ENCODE measurements around the gene WDR82.
"Not testable (repeated sequence)": the region's sequence is repeated elsewhere in the genome, so short reads cannot be mapped to it uniquely, and the experiment has no call there.

Gene WDR82

DNA sequence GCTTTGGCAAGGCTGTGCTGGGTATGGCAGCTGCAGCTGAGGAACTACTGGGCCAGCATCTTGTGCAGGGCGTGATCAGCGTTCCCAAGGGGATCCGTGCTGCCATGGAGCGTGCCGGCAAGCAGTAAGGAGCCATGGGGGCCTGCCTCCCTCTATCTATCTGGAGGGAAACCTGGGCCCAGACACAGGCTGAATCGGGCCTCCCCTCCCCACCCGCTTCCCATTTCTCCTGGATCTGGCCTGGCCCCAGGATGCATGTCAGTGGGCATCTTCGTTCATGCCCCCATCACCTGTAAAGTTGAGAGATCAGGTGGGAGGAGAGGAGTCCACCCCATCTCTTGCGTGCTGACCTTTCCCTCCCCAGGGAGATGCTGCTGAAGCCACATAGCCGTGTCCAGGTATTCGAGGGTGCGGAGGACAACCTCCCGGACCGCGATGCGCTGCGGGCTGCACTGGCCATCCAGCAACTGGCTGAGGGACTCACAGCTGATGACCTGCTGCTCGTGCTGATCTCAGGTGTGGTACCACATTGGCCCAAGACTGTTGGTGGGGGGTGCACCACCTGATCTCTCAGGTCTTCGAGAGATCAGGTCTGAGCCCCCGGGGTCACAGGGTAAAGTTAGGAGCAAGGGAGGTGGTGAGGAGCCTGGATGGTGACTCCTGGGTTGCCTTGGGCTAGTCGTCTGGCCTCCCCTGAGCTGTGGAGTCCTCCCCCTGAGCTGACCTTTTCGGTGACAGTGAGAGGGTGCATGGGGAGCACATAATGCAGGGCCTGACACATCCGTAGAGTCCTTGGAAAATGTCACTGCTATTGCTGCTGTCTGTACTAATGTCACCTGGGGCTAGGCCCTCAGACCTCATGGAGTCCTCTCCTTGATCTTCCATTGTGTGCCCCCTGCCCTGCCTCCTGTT is 12.4 kb upstream of the WDR82 start:
- DNase-seq (ENCODE audit: low read depth in 2 of 3, low spot score in 2 of 3) = no peak

DNA sequence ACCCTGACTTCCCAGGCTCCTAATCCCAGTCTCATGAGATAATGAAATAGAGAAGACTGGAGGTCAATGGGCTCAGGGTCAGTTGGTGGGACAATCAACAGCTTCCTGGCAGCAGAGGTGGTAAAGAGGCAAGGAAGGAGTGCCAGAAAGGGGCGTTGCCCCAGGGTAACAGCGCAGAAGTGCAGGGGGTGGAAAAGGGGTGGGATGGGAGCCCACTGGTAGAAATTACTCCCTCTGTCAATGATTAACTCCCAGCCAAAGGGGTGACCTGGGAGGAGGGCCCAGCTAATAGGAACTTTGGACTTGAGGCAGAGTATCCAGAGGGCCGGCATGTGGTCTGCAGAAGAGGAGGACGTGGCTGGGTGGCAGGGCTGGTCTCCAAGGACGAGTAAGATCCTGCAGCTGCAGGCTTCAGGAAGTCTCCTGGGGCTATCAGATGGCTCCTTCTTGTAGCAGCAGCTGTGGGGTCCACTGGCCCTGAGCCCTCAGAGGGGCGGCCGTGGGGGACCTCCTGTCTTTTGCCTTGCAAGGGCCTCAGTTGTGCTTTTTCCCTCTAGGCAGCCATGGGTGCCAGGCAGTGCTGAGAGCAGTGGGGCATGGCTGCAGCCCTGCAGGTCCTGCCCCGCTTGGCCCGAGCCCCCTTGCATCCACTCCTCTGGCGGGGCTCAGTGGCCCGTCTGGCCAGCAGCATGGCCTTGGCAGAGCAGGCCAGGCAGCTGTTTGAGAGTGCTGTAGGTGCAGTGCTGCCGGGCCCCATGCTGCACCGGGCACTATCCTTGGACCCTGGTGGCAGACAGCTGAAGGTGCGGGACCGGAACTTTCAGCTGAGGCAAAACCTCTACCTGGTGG is 11.5 kb upstream of the WDR82 start:
- no peak for DNase-seq (ENCODE audit: low read depth in 2 of 3, low spot score in 2 of 3)

DNA sequence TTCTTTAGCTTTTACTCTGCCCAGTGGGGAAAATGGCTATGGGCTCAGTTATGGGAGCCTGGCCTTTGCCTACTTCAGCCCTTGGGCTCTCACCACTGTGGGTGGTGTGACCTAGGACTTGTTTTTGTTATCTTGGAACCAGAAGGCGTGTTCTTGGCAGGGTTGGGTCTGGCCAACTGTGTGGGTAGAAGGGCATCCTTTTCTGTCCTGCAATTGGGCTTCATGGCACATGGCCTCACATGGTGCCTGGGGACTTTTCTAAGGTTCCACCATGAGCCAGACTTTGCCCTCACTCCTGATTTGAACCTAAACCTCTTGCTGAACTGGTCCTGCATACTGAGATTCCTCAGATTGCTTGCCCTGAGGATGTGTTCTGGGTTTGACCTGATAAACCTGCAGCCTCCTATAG is 10.9 kb upstream of the WDR82 start:
- DNase-seq (ENCODE audit: low read depth in 2 of 3, low spot score in 2 of 3) = no peak

DNA sequence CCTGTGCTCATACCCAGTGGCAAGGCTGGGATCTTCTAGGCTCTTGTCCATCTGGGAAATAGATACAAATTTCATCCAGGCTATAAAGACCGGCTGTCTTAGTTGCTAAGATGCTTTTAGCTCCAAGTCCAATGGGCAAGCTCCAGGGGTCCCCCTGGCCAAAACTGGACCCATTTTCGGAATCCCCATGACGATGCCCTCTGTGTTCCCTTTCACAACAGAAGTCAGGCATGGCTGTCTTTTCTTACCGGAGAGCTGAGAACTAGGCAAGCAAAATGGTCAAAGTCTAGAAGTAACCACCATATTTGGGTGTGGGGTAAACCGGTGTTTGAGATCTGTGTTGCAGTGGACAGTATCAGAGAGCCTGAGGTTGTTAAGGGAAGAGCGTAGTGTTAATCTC is 10.2 kb upstream of the WDR82 start:
- DNase-seq (ENCODE audit: low read depth in 2 of 3, low spot score in 2 of 3) = no peak

DNA sequence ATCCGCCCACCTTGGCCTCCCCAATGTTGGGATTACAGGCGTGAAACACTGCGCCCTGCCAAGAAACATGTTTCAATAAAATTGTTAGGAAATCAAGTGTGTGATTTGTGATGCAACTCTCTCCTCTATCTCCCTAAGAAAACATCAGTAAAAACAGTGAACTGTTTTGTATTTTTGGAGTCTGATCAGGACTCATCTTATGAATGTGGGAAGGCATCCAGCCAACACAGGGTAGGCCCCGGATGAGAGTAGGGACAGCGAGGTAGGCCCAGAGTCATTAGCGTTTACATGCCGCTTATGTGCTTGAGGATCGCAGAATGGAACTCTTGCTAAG is 8.3 kb upstream of the WDR82 start:
- DNase-seq (ENCODE audit: low read depth in 2 of 3, low spot score in 2 of 3) = no peak

DNA sequence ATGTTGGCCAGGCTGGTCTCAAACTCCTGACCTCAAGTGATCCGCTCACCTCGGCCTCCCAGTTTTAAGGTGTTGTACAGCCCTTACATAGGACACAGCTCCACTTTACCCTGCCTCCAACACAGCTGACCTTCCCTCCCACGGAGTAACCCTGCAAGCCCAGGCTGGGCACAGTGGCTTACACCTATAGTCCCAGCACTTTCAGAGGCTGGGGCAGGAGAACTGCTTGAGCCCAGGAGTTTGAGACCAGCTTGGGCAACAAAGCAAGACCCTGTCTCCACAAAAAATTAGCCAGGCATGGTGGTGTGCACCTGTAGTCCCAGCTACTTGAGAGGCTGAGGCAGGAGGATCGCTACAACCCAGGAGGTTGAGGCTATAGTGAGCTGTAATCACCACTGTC is 5.6 kb upstream of the WDR82 start:
- not testable (repeated sequence) for DNase-seq (ENCODE audit: low read depth in 2 of 3, low spot score in 2 of 3)

DNA sequence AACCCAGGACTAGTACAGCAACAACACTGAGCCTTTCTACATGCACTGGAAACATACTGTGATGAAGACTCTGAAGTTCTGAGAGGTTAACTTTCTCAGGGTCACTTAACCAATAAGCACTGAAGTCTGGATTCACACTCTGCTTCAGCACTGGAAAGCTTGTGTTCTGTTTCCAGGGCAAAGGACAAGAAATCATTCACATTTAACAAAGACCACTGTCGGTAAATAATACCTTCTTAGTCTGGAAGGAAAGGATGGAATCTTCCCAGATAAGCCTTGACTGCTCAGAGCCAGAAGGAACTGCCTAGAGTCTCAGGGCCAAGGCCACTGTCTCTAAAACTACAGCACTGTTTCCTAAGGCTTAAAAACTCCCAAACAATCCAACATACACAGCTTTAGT is 4.9 kb upstream of the WDR82 start:
- DNase-seq (ENCODE audit: low read depth in 2 of 3, low spot score in 2 of 3) = no peak

DNA sequence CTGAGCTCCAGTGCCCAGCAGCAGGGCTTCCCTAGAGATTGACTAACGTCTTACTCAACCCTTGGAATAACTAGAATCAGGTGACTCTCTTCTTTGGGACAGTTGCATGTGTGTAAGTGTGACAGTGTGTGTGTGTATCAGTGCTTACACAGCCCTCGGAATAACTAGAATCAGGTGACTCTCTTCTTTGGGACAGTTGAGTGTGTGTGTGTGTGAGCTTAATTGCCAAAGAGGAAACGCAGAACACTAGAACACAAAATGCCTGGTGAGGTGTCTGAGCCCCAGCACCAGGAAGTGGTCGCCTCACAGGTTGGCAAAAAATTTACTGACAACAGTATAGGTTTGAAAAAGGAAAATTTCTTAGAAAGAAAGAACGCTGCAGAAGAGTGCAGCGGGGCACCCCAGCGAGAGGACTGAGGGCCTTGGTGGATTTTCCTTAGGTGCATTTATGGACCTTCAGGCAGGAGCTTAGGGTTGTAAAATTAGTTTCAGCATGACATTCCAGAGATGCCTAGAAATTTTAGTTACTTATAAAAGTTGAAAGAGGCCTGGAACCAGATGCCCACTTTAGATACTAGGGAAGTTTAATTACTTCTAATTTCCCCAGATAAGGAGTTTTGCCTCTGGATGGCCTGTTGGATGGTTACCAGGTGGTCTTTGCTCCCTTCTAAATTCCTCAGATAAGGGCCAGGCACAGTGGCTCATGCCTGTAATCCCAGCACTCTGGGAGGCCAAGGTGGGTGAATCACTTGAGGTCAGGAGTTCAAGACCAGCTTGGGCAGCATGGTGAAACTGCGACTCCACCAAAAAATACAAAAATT is 3.7 kb upstream of the WDR82 start:
- no peak for DNase-seq (ENCODE audit: low read depth in 2 of 3, low spot score in 2 of 3)

DNA sequence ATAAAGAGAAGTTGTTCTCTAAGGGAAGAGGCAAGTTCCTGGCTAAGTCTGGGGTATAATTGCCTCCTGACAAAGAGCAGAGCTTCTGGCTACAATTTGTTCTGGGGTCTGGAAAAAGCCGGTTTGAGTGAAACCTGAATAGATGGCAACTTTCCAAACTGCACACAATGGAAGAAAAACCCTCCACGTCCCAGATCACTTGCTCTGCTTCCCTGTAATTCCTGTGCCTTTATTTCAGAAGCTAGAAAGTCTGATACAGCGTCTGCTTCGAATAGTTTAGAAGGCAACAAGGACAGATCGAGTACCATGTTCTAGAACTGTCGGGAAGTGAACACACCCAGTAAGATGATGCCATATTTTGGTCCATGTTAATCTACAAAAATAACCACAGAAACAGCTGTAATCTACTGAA is 1.6 kb upstream of the WDR82 start:
- DNase-seq (ENCODE audit: low read depth in 2 of 3, low spot score in 2 of 3) = no peak

DNA sequence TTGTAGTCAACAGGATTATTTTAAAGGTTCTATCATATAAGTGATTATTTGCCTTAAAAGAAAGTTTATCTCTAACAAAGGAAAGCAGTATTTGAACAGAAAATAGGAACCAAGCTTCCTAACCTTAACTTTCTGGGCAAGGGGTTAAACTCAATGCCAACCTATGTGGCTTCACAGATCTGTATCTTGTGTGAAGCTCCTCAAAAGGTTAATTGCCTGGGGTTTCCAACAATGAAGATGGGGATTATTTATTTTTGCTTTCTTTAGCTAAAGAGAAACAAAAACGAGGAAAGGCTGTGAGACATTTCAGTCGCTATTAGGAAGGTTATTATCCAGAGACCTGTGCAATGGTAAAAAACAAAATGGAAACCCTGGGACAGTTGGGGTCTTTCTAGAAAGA is 1.1 kb upstream of the WDR82 start:
- DNase-seq (ENCODE audit: low read depth in 2 of 3, low spot score in 2 of 3) = no peak

DNA sequence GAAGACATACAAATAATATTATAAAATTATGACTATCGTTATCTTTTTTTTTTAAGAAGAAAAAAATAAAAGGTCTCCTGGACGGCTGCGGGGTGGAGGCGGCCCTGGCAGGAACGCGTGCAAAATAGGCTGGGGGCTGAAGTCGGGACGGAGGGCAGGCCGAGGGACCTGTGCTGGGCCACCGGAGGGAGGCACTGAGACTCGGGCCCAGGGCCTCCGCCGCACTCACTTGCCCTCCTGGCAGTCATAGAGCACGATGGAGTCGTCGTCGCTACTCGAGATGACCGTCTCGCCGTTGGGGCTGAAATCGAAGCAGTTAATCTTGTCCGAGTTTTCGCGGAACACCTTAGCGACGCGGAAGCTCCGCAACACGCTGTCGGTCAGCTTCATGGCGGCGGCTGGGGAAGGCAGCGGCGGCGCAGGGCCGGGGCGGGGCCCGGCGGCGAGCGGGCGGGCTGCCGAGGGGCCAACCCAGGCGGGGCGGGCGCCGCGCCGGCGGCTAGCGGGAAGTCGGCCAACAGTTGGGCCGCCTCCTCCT is 408 bp downstream of the WDR82 start:
- peak in 2 of 3 experiments; percentile 36 to 45 for DNase-seq (ENCODE audit: low read depth in 2 of 3, low spot score in 2 of 3)

DNA sequence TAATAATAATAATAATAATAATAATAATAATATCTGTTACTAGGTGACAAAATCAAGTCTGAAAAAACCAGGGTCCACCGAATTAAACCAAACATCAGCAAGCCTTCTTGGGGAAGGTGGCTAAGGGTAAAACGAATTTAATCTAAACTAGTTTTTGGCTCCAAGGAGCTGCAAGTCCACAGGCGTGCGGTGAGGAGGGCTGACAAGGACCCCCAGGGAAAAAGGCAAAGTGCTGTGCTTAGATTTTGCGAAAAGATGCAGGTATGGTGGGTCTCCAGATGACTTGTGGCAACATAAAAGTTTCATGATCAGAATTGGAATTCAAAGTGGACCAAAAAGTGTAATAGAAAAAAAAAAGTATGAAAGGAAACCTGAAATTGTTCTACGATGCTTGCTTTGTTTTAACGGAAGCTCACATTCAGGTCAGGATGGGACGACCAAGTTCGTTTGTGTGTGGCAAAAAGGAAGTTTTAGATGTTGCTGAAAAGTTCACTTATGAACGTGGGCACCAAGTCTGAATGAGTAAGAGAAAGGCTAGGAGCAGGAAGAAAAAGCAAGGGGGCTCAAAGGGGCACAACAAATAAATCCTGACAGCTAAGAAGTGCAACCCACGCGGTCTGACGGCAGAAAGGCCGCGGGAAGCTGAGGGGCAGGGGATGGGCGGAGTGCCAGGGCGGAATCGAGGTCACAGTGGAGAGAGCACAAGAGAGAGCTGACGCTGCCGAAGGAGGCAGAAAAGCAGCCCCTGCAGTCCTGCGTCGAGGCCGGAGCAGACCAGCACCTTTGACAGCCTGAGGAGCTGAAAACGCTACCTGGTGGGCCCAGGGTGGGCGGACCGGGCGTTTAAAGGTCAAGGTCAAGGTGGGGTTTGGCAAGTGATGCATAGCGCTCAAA is 1.1 kb downstream of the WDR82 start:
- peak; percentile 55 to 72 (median 61) for DNase-seq (ENCODE audit: low read depth in 2 of 3, low spot score in 2 of 3)

DNA sequence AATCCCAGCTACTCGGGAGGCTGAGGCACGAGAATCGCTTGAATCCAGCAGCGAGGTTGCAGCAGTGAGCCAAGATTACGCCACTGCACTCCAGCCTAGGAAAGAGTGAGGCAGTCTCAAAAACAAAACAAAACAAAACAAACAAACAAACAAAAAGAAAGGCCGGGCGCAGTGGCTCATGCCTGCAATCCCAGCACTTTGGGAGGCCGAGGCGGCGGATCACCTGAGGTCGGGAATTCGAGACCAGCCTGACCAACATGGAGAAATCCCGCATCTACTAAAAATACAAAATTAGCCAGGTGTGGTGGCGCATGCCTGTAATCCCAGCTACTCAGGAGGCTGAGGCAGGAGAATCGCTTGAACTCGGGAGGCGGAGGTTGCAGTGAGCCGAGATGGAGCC is 3.7 kb downstream of the WDR82 start:
- not testable (repeated sequence) for DNase-seq (ENCODE audit: low read depth in 2 of 3, low spot score in 2 of 3)

DNA sequence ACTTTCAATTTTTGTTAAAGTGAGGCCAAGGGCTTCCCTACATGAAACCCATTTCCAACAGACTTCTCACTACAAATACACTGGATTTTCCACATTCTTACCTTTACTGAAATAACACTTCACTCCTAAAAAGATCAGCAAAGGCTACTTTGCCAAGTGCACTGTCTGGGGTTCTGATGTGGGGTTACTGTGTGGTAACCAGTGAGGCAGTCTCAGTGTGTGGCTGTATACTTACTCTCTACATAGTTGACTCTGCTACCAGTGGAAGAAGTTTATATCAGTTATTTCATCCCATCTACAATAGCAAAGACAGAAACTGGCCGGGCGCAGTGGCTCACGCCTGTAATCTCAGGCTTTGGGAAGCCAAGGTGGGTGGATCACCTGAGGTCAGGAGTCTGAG is 5.6 kb downstream of the WDR82 start:
- no peak for DNase-seq (ENCODE audit: low read depth in 2 of 3, low spot score in 2 of 3)

DNA sequence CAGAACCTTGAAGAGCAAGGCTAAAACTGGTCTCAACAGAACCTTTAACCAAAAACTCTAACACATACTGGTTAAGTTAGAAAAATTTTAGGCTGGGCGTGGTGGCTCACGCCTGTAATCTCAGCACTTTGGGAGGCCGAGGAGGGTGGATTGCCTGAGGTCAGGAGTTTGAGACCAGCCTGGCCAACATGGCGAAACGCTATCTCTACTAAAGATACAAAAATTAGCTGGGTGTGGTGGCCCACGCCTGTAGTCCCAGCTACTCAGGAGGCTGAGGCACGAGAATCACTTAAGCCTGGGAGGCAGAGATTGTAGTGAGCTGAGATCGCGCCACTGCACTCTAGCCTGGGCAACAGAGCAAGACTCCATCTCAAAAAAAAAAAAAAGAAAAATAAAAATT is 6.3 kb downstream of the WDR82 start:
- DNase-seq (ENCODE audit: low read depth in 2 of 3, low spot score in 2 of 3) = not testable (repeated sequence)

DNA sequence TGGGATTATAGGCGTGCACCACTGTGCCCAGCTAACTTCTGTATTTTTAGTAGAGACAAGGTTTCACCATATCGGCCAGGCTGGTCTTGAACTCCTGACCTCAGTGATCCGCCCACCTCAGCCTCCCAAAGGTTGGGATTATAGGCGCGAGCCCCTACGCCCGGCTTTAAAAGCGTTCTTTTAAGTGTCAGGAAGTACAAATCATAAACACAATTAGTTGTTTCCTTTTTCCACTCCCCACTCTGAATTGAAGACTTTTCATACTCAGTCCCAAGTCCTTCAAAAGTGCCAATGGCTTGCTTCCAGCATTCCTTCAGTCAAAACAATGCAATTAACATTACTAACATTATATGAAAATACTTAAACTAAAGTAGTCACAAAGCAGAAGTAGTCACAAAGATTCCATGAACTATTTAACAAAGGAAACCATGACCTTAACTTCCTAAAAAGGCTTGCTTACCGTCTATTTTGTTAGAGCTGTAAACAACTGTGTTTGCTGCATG is 8.1 kb downstream of the WDR82 start:
- DNase-seq (ENCODE audit: low read depth in 2 of 3, low spot score in 2 of 3) = no peak

DNA sequence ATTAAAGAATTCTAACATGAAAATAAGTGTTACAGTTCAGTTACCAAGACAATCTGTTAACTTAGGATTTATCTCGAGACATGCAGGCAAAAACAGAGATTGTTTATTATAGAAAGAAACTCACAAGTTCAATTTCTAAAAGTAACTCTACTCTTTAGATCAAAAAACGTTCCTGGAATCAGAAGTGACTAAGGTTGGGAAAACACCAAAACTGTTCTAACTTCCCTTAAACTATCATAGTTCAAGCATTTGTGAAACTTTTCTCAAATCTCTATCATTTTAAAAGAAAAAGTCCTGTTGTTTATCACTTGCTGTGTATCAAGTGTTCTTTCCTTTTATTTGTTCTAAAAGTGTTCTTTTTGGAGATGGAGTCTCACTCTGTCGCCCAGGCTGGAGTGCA is 8.7 kb downstream of the WDR82 start:
- DNase-seq (ENCODE audit: low read depth in 2 of 3, low spot score in 2 of 3) = no peak

DNA sequence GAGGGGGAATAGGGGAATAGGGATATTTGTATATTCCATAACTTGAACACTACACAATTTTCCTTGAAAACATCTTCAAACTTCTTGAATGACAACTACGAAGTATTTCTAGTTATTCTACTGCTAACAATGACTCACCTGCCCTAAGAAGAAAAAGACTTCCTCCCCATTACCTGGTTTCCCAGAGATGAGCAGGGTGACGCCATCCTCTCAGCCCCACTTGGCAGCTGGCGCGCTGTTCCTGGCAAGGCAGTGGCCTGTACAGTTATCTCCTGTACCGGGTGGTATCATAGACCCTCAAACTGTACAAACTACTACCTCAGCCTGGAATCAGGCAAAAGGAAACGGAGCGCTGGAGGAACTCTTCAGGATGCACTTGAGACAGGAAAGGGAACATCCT is 10.4 kb downstream of the WDR82 start:
- no peak for DNase-seq (ENCODE audit: low read depth in 2 of 3, low spot score in 2 of 3)

DNA sequence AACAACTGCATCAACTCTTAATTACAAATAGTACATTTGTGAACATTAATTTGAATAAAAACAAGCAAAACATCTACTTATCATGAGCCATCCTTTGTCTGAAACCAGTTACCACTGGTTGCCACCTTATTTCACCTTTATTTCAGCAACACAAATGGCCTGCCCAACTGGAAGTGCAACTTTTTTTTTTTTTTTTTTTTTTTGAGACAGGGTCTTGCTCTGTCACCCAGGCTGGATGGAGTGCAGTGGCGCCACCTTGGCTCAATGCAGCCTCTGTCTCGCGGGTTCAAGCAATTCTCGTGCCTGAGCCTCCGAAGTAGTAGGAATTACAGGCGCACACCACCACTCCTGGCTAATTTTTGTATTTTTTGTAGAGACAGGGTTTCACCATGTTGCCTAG is 13.1 kb downstream of the WDR82 start:
- no peak for DNase-seq (ENCODE audit: low read depth in 2 of 3, low spot score in 2 of 3)

DNA sequence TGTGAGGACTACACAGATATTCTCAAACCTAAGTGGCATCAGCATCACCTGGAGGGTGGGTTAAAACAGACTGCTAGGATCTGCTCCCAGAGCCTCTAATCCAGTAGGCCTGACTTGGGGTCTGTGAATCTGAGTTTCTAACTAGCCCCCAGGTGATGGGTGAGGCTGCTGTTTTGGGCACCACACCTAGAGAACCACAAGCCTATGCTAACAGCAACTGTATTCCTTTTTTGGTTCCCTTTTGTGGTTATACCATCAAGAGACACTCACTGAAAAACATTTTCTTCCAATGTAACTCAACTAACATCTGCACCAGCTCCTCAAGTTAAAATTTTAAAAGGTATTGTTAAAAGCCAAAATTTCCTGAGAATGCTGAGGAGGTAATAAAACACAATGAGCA is 16.0 kb downstream of the WDR82 start:
- no peak for DNase-seq (ENCODE audit: low read depth in 2 of 3, low spot score in 2 of 3)
